SK-MEL-5 (cell line): ENCODE results near the gene INPP5D. TPM values are rescaled to one million over a fixed set of nuclear protein-coding genes. Genes with fewer than 3 reads are reported as not detected.

ENCODE experiments used
- DNase-seq: peaks from one replicate; pipeline ENCODE4 v3.0.0-alpha.2; 2016; ENCODE audit warnings: low read depth, low spot score
- in situ Hi-C: cut with HindIII; loops from 2 replicates; pipeline ENCODE4 v1.10.0; 2016; ENCODE audit warnings: low sequenced_read_pairs, high pct_unique_total_duplicates, low pct_unique_long_range_greater_than_20kb
- total RNA-seq: library from RNA; depleted of rRNA; stranded (reverse); fragments of >200 nt; shearing (Covaris generic); gene quantifications from 2 replicates; pipeline ENCODE4 v1.2.3, GENCODE V29; 2014

Gene INPP5D
- total RNA-seq, 1 experiment from 2014 or later = 0.50 TPM

GRCh38 chr2:233026198-233026813 lies 33.8 kb upstream of the INPP5D start:
- in situ Hi-C loops = no loop called here
- DNase-seq = no peak

- in situ Hi-C loops = no loop called here
- no peak for DNase-seq
Observed at GRCh38 chr2:233029321-233029720, 30.8 kb upstream of the INPP5D start.

- in situ Hi-C loops = no loop called here
- no peak for DNase-seq
Observed at GRCh38 chr2:233031556-233032500, 28.3 kb upstream of the INPP5D start.

DNA sequence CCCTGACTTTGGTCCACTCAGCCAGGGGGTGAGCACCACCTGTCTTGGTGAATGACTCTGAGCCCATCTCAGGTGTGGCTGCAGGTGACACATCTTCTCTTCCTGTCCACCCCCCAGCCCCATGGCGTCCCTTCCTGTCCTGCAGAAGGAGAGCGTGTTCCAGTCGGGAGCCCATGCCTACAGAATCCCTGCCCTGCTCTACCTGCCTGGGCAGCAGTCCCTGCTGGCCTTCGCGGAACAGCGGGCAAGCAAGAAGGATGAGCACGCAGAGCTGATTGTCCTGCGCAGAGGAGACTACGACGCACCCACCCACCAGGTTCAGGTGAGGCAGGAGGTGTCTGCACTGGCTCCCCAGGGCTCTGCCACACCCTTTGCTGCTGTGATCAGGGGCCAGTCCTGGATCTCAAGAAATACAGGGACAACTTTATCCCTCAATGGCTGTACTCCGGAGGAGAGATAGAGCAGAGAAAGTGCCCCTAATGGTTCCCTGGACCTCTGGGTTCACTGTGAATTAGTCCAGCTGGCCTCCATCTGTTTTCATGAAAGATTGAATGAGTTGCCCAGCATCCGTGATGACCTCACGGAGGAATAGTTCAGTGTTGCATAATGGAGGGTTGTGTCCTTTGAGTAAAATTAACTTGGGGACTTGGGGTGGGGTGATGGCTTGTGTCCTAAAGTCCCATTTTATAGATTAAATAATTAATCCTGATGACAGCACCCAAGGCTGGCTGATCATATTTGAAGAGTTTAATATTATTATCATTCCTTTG lies 27.4 kb upstream of the INPP5D start, which contains the start of gene NEU2:
TSS of gene NEU2 (plus strand) at position 122 of the 770 bp plus-strand sequence. CDS start at position 122, 0 bp downstream.
- in situ Hi-C loops = no loop called here
- no peak for DNase-seq

DNA sequence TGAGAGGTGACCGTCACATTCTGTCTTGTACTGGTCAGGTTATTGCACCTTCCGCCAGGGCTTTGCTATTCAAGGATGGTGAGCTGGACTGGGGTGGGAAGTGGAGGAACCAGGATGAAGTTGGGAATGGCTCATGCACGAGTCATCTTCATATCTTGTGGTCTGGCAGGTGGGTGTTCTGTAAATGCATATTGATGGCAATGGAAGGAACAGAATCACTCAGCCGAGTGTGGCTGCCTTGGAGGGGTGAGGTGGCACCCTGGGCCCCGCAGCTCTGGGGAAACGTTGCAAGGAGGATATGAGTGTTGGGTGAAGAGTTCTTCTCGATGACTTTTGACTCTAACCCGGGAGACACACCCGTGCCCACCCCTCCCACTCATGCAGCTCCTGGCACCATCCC lies 26.5 kb upstream of the INPP5D start:
- no peak for DNase-seq
- in situ Hi-C loops = no loop called here

GRCh38 chr2:233034091-233034882 lies 25.9 kb upstream of the INPP5D start:
- in situ Hi-C loops = no loop called here
- no peak for DNase-seq

GRCh38 chr2:233035426-233036161 lies 24.5 kb upstream of the INPP5D start:
- in situ Hi-C loops = no loop called here
- DNase-seq = no peak

DNA sequence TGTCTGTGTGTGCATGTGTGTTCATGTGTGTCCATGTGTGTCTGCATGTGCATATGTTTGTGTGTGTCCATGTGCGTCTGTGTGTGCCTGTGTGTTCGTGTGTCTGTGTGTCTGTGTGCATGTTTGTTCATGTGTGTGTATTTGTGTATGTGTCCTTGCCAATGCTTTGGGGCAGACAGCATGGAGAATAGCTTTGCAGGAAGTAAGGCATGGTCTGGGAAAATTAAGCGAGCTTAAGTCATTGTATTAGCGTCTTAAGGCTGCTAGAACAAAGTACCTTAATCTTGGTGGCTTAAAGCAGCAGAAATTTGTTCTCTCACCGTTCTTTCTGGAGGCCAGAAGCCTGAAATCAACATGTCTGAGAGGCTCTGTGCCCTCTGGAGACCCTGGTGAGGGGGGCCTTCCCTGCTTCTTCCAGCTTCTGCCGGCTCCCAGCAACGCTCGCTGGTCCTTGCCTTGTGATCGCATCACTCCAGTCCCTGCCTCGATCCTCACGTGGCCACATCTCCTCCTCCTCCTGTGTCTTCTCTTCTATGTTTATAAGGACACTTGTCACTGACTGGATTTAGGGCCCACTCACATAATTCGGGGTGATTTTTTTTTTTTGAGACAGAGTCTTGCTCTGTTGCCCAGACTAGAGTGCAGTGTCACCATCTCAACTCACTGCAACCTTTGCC lies 23.8 kb upstream of the INPP5D start:
- in situ Hi-C loops = no loop called here
- DNase-seq = no peak

GRCh38 chr2:233037078-233037477 lies 23.1 kb upstream of the INPP5D start:
- no peak for DNase-seq
- in situ Hi-C loops = no loop called here

GRCh38 chr2:233039212-233039845 lies 20.8 kb upstream of the INPP5D start:
- in situ Hi-C loops = no loop called here
- no peak for DNase-seq

DNA sequence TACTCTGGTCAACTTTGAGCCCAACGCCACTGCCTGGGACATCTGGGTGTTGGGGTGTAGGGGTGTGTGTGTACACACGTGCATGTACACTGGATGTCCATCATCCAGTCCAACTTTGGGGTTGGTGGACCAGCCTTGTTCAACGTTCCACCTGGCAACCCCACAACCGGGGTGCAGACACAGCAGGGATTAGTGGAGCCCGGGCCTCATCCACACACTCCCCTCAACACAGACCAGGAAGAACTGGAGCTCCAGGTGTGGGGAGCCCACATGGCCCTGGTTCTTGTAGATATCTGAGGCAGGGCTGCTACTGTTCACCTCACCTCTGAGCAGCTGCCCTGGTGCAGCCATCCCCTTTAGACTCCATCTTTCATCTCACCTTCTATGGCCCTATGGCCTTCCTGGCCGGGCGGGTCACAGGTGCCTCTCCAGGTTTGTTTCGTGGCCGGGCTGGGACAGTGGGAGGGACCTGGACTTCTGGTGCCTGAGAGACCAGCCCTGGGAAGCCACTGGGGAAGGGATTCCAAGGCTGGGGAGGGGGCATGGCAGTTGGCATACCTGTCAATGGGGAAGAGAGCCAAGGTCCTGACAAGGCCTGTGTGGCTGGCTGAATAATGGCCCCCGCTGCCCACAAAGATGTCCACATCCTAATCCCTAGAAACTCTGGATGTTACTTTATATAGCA lies 20.2 kb upstream of the INPP5D start:
- DNase-seq = no peak
- in situ Hi-C loops = no loop called here

DNA sequence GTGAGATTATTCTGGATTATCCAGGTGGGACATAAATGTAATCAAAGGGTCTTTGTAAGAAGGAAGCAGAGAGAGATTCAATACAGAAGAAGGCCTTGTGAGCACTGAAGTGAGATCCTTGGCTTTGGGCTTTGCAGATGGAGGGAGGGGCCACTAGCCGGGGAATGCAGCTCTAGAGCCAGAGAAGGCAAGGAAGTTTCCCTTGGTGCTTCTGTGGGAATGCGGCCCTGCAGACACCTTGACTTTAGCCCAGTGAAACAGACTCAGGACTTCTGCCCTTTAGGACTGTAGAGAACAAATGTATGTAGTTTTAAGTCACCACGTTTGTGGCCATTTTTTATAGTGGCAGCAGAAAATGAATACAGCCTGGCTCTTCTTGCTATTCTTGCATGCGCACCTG lies 19.6 kb upstream of the INPP5D start:
- in situ Hi-C loops = no loop called here
- no peak for DNase-seq

GRCh38 chr2:233041722-233042323 lies 18.3 kb upstream of the INPP5D start:
- no peak for DNase-seq
- in situ Hi-C loops = no loop called here

GRCh38 chr2:233042549-233042948 lies 17.6 kb upstream of the INPP5D start:
- in situ Hi-C loops = no loop called here
- no peak for DNase-seq

GRCh38 chr2:233044974-233045605 lies 15.1 kb upstream of the INPP5D start:
- DNase-seq = no peak

More at GRCh38 chr2:233044974-233045605, 15.1 kb upstream of the INPP5D start:
- in situ Hi-C loops = no loop called here
